Heart left ventricle (tissue), 16 donors: ENCODE results near the gene PUM1. TPM values are rescaled to one million over a fixed set of nuclear protein-coding genes. Genes with fewer than 3 reads are reported as not detected.
A peak's percentile ranks its signal among the peaks of the same experiment; 100 is the strongest.
"Not testable (repeated sequence)": the region's sequence is repeated elsewhere in the genome, so short reads cannot be mapped to it uniquely, and the experiment has no call there.

Experiments
- ATAC-seq, 4 donors: fragments of 200-7000 bp; cut with Tn5 transposase; one replicate each; pipeline ENCODE4 v1.9.1; 2020 to 2022; ENCODE audit warnings: moderate library complexity in 4 of 4, mild to moderate bottlenecking in 3 of 4, moderate number of reproducible peaks in 1 of 4
- DNase-seq, 5 donors: peaks; one replicate each; pipeline ENCODE4 v3.0.0-alpha.2; 2020
- H3K27ac ChIP-seq, 12 donors: fragments of 200-600 bp; sonication (generic) in 4 of 12; one replicate each; pipeline versions ENCODE4 v1.5.0 to v1.8.0; 2016 to 2022; ENCODE audit warnings: mild to moderate bottlenecking in 2 of 12
- H3K27me3 ChIP-seq, 9 donors: fragments of 200-600 bp; sonication (generic) in 2 of 9; one replicate each; pipeline versions ENCODE4 v1.5.1 to v1.8.0; 2016 to 2022; ENCODE audit warnings: mild to moderate bottlenecking in 3 of 9
- H3K36me3 ChIP-seq, 9 donors: fragments of 200-600 bp; sonication (generic) in 2 of 9; one replicate each; pipeline versions ENCODE4 v1.5.0 to v1.8.0; 2018 to 2022; ENCODE audit warnings: mild to moderate bottlenecking in 2 of 9
- H3K4me1 ChIP-seq, 12 donors: fragments of 200-600 bp; sonication (generic) in 4 of 12; one replicate each; pipeline versions ENCODE4 v1.5.0 to v1.8.0; 2016 to 2022; ENCODE audit warnings: mild to moderate bottlenecking in 3 of 12
- H3K4me3 ChIP-seq, 12 donors: fragments of 200-600 bp; sonication (generic) in 4 of 12; one replicate each; pipeline versions ENCODE4 v1.5.0 to v1.8.0; 2017 to 2022; ENCODE audit warnings: mild to moderate bottlenecking in 9 of 12, moderate library complexity in 4 of 12
- H3K9me3 ChIP-seq, 12 donors: fragments of 200-600 bp; sonication (generic) in 4 of 12; one replicate each; pipeline versions ENCODE4 v1.5.0 to v1.8.0; 2016 to 2022; ENCODE audit warnings: mild to moderate bottlenecking in 1 of 12
- POLR2A ChIP-seq, 2 donors: fragments of 450-650 bp; IDR thresholded peaks; one replicate each; pipeline ENCODE4 v1.6.1; 2017; ENCODE audit warnings: antibody characterized with exemption in 2 of 2, mild to moderate bottlenecking in 2 of 2, moderate library complexity in 2 of 2
- WGBS, 4 donors: extraction: QIAGEN DNeasy Blood & Tissue Kit in 2 of 4; methylation state at CpG; one replicate each; pipeline versions ENCODE4 v1.1.5 to v1.1.7; 2013 to 2018; 5-methylcytosine and 5-hydroxymethylcytosine counted together
- intact Hi-C, 10 donors: fragments of 100-400 bp; cut with DNase I; formaldehyde crosslinking; loops; one replicate each; pipeline versions ENCODE4 v1.11.1 to v1.14.2; 2022
- polyA plus RNA-seq, 2 donors: library from polyadenylated mRNA; stranded (reverse); fragments of 200-250 nt; gene quantifications; one replicate each; pipeline ENCODE4 v1.2.3, GENCODE V29; 2013
- total RNA-seq, 9 donors: library from RNA; depleted of rRNA in 2 of 9; stranded (reverse); fragments of >200 nt in 2 of 9; fragmentation: NEBNext Ultra II Directional in 3 of 9; extraction: Animal tissue kit (Norgen Biotek cat#: 25700) in 3 of 9; gene quantifications; one replicate each; pipeline versions ENCODE4 v1.1.0 to v1.2.4, GENCODE V29; 2016 to 2023
- TF ChIP-seq, protein P1 (sequence below), 12 donors: fragments of 200-600 bp; sonication (generic) in 4 of 12; IDR thresholded peaks; one replicate each; pipeline versions ENCODE4 v1.5.0 to v1.8.0; 2018 to 2022; ENCODE audit warnings: antibody characterized with exemption in 12 of 12, mild to moderate bottlenecking in 5 of 12
- donor health status: ischemic (EF 13 %, LVEDD 7.1; RV severe dilation, severe dysfunction).
- donor health status: healthy with polysubstance abuse.
- donor health status: DM: no; HTN: yes; CAD: no.
- donor health status: DM: no; HTN: no; CAD: no.
- donor health status: ischemic (EF 25% LVEDD 6.9; RV normal size, moderate dysfunction).
- donor health status: ischemic (EF 25% LVEDD 5.7; RV mildly dilated, moderate dysfunction).
- donor health status: healthy.
- donor health status: DM: yes; HTN: yes; CAD: no.
- donor health status: ischemic (EF 35%, LVEDD 5.7; RV mildly dilated, moderate dysfunction).
- donor health status: nonischemic (EF 11% LVEDD 7.7; RV severe dilation, severe dysfunction).
- donor health status: DM: yes; HTN: yes; CAD: no.
- donor health status: PGD.
- donor health status: ischemic (EF 29% LVEDD 5.4; RV normal size, mild dysfunction).
- donor health status: nonischemic (EF 23%, LVEDD 6.1; RV moderate dilation, normal function).

PUM1 gene
- total and polyA plus RNA-seq, 11 donors: 19.2 to 96.3 (median 70.7) TPM

DNA sequence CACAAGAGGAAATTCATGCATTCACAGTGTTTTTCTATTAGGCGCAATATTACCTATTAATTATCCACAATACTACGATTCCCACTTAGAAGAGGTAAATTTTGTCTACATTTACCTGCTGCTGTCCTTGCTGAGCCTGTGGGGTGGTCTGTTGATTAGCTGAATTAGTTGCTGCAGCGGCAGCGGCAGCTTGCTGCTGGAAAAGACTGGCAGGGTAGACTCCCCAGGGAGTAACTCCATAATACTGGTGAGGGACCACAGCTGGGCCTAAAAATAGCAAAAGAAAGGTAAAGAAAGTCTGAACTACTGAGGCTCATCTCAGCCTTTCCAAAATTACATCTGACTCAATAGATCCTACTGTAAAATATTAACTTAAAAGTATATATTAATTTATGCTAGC, 91.0 kb downstream of the PUM1 start:
- no peak overlapping the region for H3K4me3 ChIP-seq
- no peaks in the 10 kb centered on the region for H3K27me3 ChIP-seq
- peaks cover 0 to 73% (median 49%) of the 10 kb centered on the region in 9 donors for H3K36me3 ChIP-seq
- 76 to 80% (median 77%) methylated on average over 4 of the region's 4 CpGs for WGBS, 4 donors
- intact Hi-C loops: no loop called here
- ATAC-seq (no peak), DNase-seq (no peak)
- H3K4me1 ChIP-seq: peaks cover 2 to 53% (median 27%) of the 10 kb centered on the region in 12 donors
- no peaks in the 10 kb centered on the region for H3K9me3 ChIP-seq
- H3K27ac ChIP-seq: no peak overlapping the region
- no peak for TF ChIP-seq POLR2A (IDR thresholded peaks at IDR 0.05)
- TF ChIP-seq, protein P1, sequence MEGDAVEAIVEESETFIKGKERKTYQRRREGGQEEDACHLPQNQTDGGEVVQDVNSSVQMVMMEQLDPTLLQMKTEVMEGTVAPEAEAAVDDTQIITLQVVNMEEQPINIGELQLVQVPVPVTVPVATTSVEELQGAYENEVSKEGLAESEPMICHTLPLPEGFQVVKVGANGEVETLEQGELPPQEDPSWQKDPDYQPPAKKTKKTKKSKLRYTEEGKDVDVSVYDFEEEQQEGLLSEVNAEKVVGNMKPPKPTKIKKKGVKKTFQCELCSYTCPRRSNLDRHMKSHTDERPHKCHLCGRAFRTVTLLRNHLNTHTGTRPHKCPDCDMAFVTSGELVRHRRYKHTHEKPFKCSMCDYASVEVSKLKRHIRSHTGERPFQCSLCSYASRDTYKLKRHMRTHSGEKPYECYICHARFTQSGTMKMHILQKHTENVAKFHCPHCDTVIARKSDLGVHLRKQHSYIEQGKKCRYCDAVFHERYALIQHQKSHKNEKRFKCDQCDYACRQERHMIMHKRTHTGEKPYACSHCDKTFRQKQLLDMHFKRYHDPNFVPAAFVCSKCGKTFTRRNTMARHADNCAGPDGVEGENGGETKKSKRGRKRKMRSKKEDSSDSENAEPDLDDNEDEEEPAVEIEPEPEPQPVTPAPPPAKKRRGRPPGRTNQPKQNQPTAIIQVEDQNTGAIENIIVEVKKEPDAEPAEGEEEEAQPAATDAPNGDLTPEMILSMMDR (IDR thresholded peaks at IDR 0.05): no peak

DNA sequence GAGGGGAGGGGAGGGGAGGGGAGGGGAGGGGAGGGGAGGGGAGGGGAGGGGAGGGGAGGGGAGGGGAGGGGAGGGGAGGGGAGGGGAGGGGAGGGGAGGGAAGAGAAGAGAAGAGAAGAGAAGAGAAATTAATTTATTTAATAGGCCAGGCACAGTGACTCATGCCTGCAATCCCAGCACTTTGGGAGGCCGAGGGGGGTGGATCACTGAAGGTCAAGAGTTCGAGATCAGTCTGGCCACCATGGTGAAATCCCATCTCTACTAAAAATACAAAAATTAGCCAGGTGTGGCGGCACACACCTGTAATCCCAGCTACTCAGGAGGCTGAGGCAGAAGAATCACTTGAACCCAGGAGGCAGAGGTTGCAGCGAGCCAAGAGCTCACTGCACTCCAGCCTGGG, 93.2 kb downstream of the PUM1 start:
- intact Hi-C loops, H3K27ac ChIP-seq, ATAC-seq, H3K4me3 ChIP-seq, H3K27me3 ChIP-seq, H3K9me3 ChIP-seq, DNase-seq: not testable (repeated sequence)
- WGBS, 4 donors: 81 to 98% (median 95%) methylated on average over 4 of the region's 4 CpGs
- H3K4me1 ChIP-seq: peaks cover under 1 to 56% (median 30%) of the 10 kb centered on the region in 12 donors
- H3K36me3 ChIP-seq: peaks cover 0 to 73% (median 48%) of the 10 kb centered on the region in 9 donors

DNA sequence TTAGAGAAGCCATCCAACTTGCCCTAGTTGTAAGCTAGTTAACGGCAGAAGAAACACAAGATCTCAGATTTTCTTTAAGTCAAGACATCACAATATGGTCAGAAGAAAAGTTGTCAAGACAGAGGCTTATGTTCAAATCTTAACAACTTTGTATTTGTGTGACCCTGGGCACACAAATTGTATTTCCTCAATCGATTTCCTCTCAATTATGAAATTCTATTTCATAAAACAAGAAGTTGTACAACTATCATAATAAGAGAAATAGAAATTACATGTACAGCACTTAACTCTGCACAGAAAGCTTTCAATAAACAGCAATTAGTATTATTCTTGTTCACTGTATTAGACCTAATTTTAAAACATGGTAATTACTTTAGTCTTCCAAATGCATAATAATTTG, 94.0 kb downstream of the PUM1 start:
- no peaks in the 10 kb centered on the region for H3K9me3 ChIP-seq
- H3K27ac ChIP-seq: peak overlapping the region in 1 of 12 donors; percentile 63
- intact Hi-C loops: no loop called here
- H3K4me3 ChIP-seq: no peak overlapping the region
- TF ChIP-seq, protein P1 (IDR thresholded peaks at IDR 0.05): no peak
- TF ChIP-seq POLR2A (IDR thresholded peaks at IDR 0.05): no peak
- ATAC-seq (no peak), DNase-seq (no peak)
- H3K4me1 ChIP-seq: peaks cover 7 to 56% (median 28%) of the 10 kb centered on the region in 12 donors
- 84 to 89% (median 88%) methylated on average over 2 of the region's 2 CpGs for WGBS, 4 donors
- H3K27me3 ChIP-seq: no peaks in the 10 kb centered on the region
- peaks cover 0 to 74% (median 54%) of the 10 kb centered on the region in 9 donors for H3K36me3 ChIP-seq

DNA sequence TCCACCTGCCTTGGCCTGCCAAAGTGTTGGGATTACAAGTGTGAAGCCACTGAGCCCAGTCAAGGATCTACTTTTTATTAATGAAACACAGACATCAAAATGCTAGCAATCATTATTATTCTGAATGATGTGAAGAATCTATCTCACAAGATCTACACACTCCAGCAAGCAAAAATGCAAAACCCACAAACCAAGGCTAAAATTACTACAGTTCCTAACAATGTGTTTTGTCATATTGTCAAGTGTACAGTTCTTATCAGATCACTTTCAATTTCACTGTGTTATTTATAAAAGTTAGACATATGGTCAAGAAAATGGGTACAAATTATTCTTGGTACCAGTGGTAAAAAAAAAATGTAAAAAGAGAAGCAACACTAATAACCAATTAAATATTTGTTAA, 95.6 kb downstream of the PUM1 start:
- H3K36me3 ChIP-seq: peaks cover 0 to 84% (median 67%) of the 10 kb centered on the region in 9 donors
- H3K4me1 ChIP-seq: peaks cover 9 to 52% (median 31%) of the 10 kb centered on the region in 12 donors
- no peak overlapping the region for H3K4me3 ChIP-seq
- intact Hi-C loops: loop anchor here in 5 of 10 donors (5.0 to 10.0 kb wide), 4 partner anchors 92 to 185 kb away; partner anchors contain the start of gene PUM1 (in 3 of the 5)
- no peaks in the 10 kb centered on the region for H3K27me3 ChIP-seq
- H3K27ac ChIP-seq: no peak overlapping the region
- H3K9me3 ChIP-seq: no peaks in the 10 kb centered on the region
- no peak for DNase-seq
- TF ChIP-seq, protein P1 (IDR thresholded peaks at IDR 0.05): no peak
- no peak for ATAC-seq
